Measurements from ENCODE around the gene PLEKHA3.

GRCh38 chr2:178523596-178524134 lies 43.4 kb downstream of the PLEKHA3 start:
- TF ChIP-seq EZH2 (IDR thresholded peaks at IDR 0.05; ENCODE audit: borderline replicate concordance) (no peak), EZH2phosphoT487 (IDR thresholded peaks at IDR 0.05; ENCODE audit: low read depth, severe bottlenecking, unreplicated experiment) (no peak)
